Gastrocnemius medialis (tissue), 4 donors: ENCODE measurements around the gene CMTM1. TPM values are rescaled to one million over a fixed set of nuclear protein-coding genes. Genes with fewer than 3 reads are reported as not detected.
"Not testable (repeated sequence)": the region's sequence is repeated elsewhere in the genome, so short reads cannot be mapped to it uniquely, and the experiment has no call there.

Experiments
- ATAC-seq, 2 donors: fragments of 150-250 bp; one replicate each; pipeline ENCODE4 v1.9.1; 2016
- DNase-seq, 2 donors: peaks; one replicate each; pipeline ENCODE4 v3.0.0-alpha.2; 2019
- H3K27ac ChIP-seq, 4 donors: fragments of 200-600 bp; sonication (generic); 1 replicate in 1 of 4; 2 replicates in 3 of 4; pipeline ENCODE4 v1.5.1; 2016 to 2018; ENCODE audit warnings: mild to moderate bottlenecking in 2 of 4, moderate library complexity in 1 of 4
- H3K27me3 ChIP-seq, 3 donors: fragments of 200-600 bp; sonication (generic) in 2 of 3; 1 replicate in 1 of 3; 2 replicates in 2 of 3; pipeline versions ENCODE4 v1.5.1 to v1.6.0; 2016 to 2019; ENCODE audit warnings: mild to moderate bottlenecking in 1 of 3, moderate library complexity in 1 of 3
- H3K36me3 ChIP-seq, 2 donors: fragments of 200-600 bp; sonication (generic) in 1 of 2; one replicate each; pipeline ENCODE4 v1.5.1; 2017 to 2018
- H3K4me1 ChIP-seq, 2 donors: fragments of 200-600 bp; sonication (generic) in 1 of 2; one replicate each; pipeline ENCODE4 v1.5.1; 2016 to 2017; ENCODE audit warnings: mild to moderate bottlenecking in 2 of 2
- H3K4me3 ChIP-seq, 4 donors: fragments of 200-600 bp; sonication (generic) in 3 of 4; 1 replicate in 1 of 4; 2 replicates in 3 of 4; pipeline ENCODE4 v1.5.1; 2016 to 2019; ENCODE audit warnings: mild to moderate bottlenecking in 2 of 4
- H3K9me3 ChIP-seq, 3 donors: fragments of 200-600 bp; sonication (generic) in 2 of 3; 1 replicate in 1 of 3; 2 replicates in 2 of 3; pipeline ENCODE4 v1.5.1; 2016 to 2019
- POLR2A ChIP-seq, 2 donors: fragments of 450-650 bp; IDR thresholded peaks; one replicate each; pipeline ENCODE4 v1.6.1; 2017; ENCODE audit warnings: antibody characterized with exemption in 2 of 2, mild to moderate bottlenecking in 2 of 2, moderate library complexity in 2 of 2
- in situ Hi-C, 4 donors: fragments of 200-750 bp; cut with MboI; loops; one replicate each; pipeline versions ENCODE4 v1.15.0 to v1.8.0; 2017; ENCODE audit warnings: low sequenced_read_pairs in 4 of 4
- intact Hi-C: fragments of 100-400 bp; cut with DNase I; formaldehyde crosslinking; loops from one replicate; pipeline ENCODE4 v1.15.1; 2023; ENCODE audit warnings: low total_unique reads
- total RNA-seq, 4 donors: library from RNA; depleted of rRNA; stranded (reverse); fragments of >200 nt; gene quantifications; one replicate each; pipeline versions ENCODE4 v1.1.0 to v1.2.3, GENCODE V29; 2016
- TF ChIP-seq, protein P1 (sequence below), 5 experiments: fragments of 450-650 bp in 3 of 5; fragments of 200-600 bp in 2 of 5; sonication (generic) in 2 of 5; IDR thresholded peaks in 4 of 5; conservative IDR thresholded peaks in 1 of 5; 1 replicate in 4 of 5; 2 replicates in 1 of 5; pipeline ENCODE4 v1.5.1; 2016 to 2019; ENCODE audit warnings: antibody characterized with exemption in 5 of 5, mild to moderate bottlenecking in 3 of 5, moderate library complexity in 3 of 5

CMTM1 gene
- total RNA-seq, 4 donors from 2014 or later: 0.31 TPM; not detected in 3

DNA sequence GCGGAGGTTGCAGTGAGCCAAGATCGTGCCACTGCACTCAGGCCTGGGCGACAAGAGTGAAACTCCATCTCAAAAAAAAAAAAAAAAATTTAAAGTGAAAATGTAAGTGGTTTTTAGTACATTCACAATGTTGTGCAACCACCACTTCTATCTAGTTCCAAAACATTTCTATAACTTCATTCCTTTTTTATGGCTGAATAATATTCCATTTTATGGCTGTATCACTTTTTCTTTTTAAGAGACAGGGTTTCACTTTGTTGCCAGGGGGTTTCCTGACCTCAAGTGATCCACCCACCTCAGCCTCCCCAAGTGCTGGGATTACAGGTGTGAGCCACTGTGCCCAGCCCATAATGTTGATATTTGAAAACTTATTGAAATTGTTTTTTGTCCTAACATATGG is 26.6 kb downstream of the CMTM1 start:
- no peak for ATAC-seq
- TF ChIP-seq, protein P1, sequence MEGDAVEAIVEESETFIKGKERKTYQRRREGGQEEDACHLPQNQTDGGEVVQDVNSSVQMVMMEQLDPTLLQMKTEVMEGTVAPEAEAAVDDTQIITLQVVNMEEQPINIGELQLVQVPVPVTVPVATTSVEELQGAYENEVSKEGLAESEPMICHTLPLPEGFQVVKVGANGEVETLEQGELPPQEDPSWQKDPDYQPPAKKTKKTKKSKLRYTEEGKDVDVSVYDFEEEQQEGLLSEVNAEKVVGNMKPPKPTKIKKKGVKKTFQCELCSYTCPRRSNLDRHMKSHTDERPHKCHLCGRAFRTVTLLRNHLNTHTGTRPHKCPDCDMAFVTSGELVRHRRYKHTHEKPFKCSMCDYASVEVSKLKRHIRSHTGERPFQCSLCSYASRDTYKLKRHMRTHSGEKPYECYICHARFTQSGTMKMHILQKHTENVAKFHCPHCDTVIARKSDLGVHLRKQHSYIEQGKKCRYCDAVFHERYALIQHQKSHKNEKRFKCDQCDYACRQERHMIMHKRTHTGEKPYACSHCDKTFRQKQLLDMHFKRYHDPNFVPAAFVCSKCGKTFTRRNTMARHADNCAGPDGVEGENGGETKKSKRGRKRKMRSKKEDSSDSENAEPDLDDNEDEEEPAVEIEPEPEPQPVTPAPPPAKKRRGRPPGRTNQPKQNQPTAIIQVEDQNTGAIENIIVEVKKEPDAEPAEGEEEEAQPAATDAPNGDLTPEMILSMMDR (IDR thresholded peaks at IDR 0.05 in 4 of 5, conservative IDR thresholded peaks at IDR 0.05 in 1 of 5): no peak
- TF ChIP-seq POLR2A (IDR thresholded peaks at IDR 0.05): no peak
- intact Hi-C loops: no loop called here
- no peaks in the 10 kb centered on the region for H3K9me3 ChIP-seq
- H3K36me3 ChIP-seq: no peaks in the 10 kb centered on the region
- no peak overlapping the region for H3K27ac ChIP-seq
- H3K27me3 ChIP-seq: no peaks in the 10 kb centered on the region
- H3K4me3 ChIP-seq: no peak overlapping the region
- in situ Hi-C loops: loop anchor here in 2 of 4 donors (10.0 kb wide), 2 partner anchors 178 to 188 kb away; no protein-coding TSS in a partner anchor
- H3K4me1 ChIP-seq: no peaks in the 10 kb centered on the region
- DNase-seq: no peak

DNA sequence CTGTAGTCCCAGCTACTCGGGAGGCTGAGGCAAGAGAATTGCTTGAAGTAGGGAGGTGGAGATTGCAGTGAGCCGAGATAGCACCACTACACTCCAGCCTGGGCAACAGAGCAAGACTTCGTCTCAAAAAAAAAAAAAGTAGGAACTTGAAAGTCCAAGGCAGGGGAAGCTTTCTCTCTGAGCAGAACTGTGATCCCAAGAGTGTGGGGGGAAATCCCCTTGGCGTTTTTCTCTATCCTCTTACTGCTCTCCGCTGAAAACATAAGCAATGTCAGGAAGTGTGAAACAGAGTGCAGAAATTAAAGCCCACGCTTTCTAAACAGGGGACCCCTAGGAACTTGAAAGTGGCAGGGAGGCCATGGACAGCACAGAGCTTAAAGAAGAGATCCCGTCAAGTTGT is 28.5 kb downstream of the CMTM1 start:
- TF ChIP-seq POLR2A (IDR thresholded peaks at IDR 0.05): no peak
- TF ChIP-seq, protein P1 (IDR thresholded peaks at IDR 0.05 in 4 of 5, conservative IDR thresholded peaks at IDR 0.05 in 1 of 5): no peak
- Histone ChIP-seq H3K4me1 (no peaks in the 10 kb centered on the region), H3K27ac (no peak overlapping the region), H3K27me3 (no peaks in the 10 kb centered on the region), H3K36me3 (no peaks in the 10 kb centered on the region), H3K9me3 (no peaks in the 10 kb centered on the region), H3K4me3 (no peak overlapping the region)
- in situ Hi-C loops (loop anchor here in 2 of 4 donors (10.0 kb wide), 2 partner anchors 180 to 190 kb away; no protein-coding TSS in a partner anchor), intact Hi-C loops (no loop called here)
- DNase-seq (no peak), ATAC-seq (no peak)

DNA sequence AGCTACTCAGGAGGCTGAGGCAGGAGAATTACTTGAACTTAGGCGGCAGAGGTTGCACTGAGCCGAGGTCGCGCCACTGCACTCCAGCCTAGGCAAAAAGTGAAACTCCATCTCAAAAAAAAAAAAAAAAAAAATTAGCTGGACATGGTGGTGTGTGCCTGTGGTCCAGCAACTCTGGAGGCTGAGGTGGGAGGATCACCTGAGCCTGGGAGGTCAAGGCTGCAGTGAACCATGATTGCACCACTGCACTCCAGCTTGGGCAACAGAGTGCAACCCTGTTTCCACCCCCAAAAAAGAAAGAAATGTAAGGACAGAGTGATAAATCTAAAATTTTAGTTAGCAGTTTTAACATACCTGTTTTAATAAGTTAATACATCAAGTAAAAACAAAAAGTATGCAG is 30.3 kb downstream of the CMTM1 start:
- H3K4me3 ChIP-seq, H3K36me3 ChIP-seq, H3K27ac ChIP-seq, ATAC-seq, H3K9me3 ChIP-seq, H3K4me1 ChIP-seq, intact Hi-C loops, DNase-seq, H3K27me3 ChIP-seq: not testable (repeated sequence)
- in situ Hi-C loops: loop anchor here in 2 of 4 donors (10.0 kb wide), 2 partner anchors 182 to 192 kb away; no protein-coding TSS in a partner anchor

DNA sequence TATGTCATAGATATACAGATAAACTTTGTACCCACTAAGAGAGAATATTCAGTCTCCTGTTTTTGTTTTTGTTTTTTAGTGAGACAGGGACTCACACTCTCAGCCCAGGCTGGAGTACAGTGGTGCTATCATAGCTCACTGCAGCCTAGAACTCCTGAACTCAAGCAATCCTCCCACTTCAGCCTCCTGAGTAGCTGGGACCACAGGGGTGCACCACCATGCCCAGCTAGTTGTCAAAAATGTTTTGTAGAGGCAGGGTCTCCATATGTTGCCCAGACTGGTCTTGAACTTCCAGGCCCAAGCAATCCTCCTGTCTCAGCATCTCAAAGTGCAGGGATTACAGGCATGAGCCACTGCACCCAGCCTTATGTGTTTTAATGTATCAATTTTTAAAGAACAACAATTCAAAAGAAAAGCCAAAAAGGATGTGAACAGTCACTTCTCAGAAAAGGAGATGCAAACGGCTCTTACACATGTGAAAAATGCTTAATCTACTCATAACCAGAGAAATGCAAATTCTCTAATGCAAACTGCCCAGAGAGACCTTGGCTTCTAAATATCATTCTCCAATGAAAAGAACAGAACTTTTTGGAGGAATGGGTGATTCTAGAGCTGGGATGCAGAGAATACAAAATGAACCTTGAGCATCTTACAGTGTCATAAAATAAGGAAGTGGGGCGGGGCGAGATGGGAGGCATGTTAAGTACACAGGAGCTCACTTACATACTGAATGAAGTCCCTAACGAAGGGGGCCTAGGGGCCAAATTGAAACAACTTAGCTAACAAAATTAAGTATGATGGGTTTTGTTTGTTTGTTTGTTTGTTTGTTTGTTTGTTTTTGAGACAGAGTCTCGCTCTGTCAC is 31.0 kb downstream of the CMTM1 start:
- ATAC-seq (no peak), DNase-seq (no peak)
- intact Hi-C loops (no loop called here), in situ Hi-C loops (loop anchor here in 2 of 4 donors (10.0 kb wide), 2 partner anchors 182 to 192 kb away; no protein-coding TSS in a partner anchor)
- no peaks in the 10 kb centered on the region for H3K27me3 ChIP-seq
- no peaks in the 10 kb centered on the region for H3K9me3 ChIP-seq
- no peak overlapping the region for H3K27ac ChIP-seq
- H3K4me3 ChIP-seq: no peak overlapping the region
- TF ChIP-seq, protein P1 (IDR thresholded peaks at IDR 0.05 in 4 of 5, conservative IDR thresholded peaks at IDR 0.05 in 1 of 5): no peak
- TF ChIP-seq POLR2A (IDR thresholded peaks at IDR 0.05): no peak
- no peaks in the 10 kb centered on the region for H3K36me3 ChIP-seq
- no peaks in the 10 kb centered on the region for H3K4me1 ChIP-seq

DNA sequence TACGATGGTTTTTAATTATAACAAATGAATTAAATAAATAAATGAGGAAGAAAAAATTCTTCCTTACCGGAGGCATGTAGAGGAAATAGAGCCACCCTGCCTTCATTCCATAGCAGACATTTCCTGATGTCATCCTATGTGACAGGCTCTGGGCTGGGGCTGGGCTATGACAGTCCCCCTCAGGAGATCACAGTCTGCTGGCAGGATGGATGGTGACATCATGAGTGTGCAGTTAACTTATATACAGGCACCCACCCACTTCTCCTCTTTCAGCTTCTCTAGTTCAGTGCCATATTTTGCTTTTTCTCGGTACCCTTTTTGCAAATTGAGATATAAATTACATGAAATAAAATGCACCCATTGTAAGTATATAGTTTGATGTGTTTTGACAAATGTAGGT is 31.9 kb downstream of the CMTM1 start:
- intact Hi-C loops (no loop called here), in situ Hi-C loops (loop anchor here in 2 of 4 donors (10.0 kb wide), 2 partner anchors 183 to 193 kb away; no protein-coding TSS in a partner anchor)
- peaks cover 3 to 8% (median 4%) of the 10 kb centered on the region in 3 donors for H3K27me3 ChIP-seq
- TF ChIP-seq POLR2A (IDR thresholded peaks at IDR 0.05): no peak
- TF ChIP-seq, protein P1 (IDR thresholded peaks at IDR 0.05 in 4 of 5, conservative IDR thresholded peaks at IDR 0.05 in 1 of 5): no peak
- no peak for DNase-seq
- H3K36me3 ChIP-seq: no peaks in the 10 kb centered on the region
- no peak overlapping the region for H3K27ac ChIP-seq
- no peak overlapping the region for H3K4me3 ChIP-seq
- no peaks in the 10 kb centered on the region for H3K4me1 ChIP-seq
- no peak for ATAC-seq
- no peaks in the 10 kb centered on the region for H3K9me3 ChIP-seq
